Nephron (organoid): Measurements from ENCODE around the gene ELOF1.

Experiments used
- H3K27ac Mint-ChIP-seq, 3 experiments: 2 replicates each; pipeline ENCODE4 v1.8.0; 2020; ENCODE audit warnings: mixed read lengths in 3 of 3, mild to moderate bottlenecking in 2 of 3, moderate library complexity in 1 of 3
- H3K27me3 Mint-ChIP-seq: 2 replicates; pipeline ENCODE4 v1.8.0; 2021; ENCODE audit warnings: low read depth, mild to moderate bottlenecking, moderate library complexity, mixed read lengths
- H3K36me3 Mint-ChIP-seq: 2 replicates; pipeline ENCODE4 v1.8.0; 2020; ENCODE audit warnings: low read depth, mixed read lengths
- H3K4me1 Mint-ChIP-seq: 2 replicates; pipeline ENCODE4 v1.8.0; 2020; ENCODE audit warnings: mixed read lengths
- H3K4me3 Mint-ChIP-seq, 3 experiments: 2 replicates each; pipeline ENCODE4 v1.8.0; 2020; ENCODE audit warnings: mild to moderate bottlenecking in 3 of 3, mixed read lengths in 3 of 3, moderate library complexity in 2 of 3
- H3K9me3 Mint-ChIP-seq: 2 replicates; pipeline ENCODE4 v1.8.0; 2020; ENCODE audit warnings: mixed read lengths
- CTCF ChIP-seq, 3 experiments: fragments of 200-600 bp; sonication (generic); IDR thresholded peaks; one replicate each; pipeline ENCODE4 v1.5.0; 2021; ENCODE audit warnings: antibody characterized with exemption in 3 of 3; ENCODE audit not compliant: unreplicated experiment in 3 of 3

ELOF1 gene

GRCh38 chr19:11551603-11552235 is 7.3 kb downstream of the ELOF1 start:
- TF ChIP-seq CTCF (IDR thresholded peaks at IDR 0.05; ENCODE audit: unreplicated experiment in 3 of 3), result peak in 1 of 3 experiments; percentile 41
- H3K36me3 Mint-ChIP-seq, result peaks cover 11% of the 10 kb centered on the region

GRCh38 chr19:11550265-11550664 is 8.8 kb downstream of the ELOF1 start:
- Mint-ChIP-seq H3K27ac (no peak overlapping the region), H3K27me3 (peaks cover 6% of the 10 kb centered on the region), H3K4me3 (no peak overlapping the region), H3K9me3 (no peaks in the 10 kb centered on the region), H3K4me1 (peaks cover 1% of the 10 kb centered on the region), H3K36me3 (peaks cover 5% of the 10 kb centered on the region)
- TF ChIP-seq CTCF (IDR thresholded peaks at IDR 0.05; ENCODE audit: unreplicated experiment in 3 of 3), result no peak

More at GRCh38 chr19:11551603-11552235, 7.3 kb downstream of the ELOF1 start:
- no peak overlapping the region for H3K27ac Mint-ChIP-seq
- no peaks in the 10 kb centered on the region for H3K27me3 Mint-ChIP-seq
- H3K4me3 Mint-ChIP-seq, result no peak overlapping the region
- peaks cover 7% of the 10 kb centered on the region for H3K4me1 Mint-ChIP-seq
- H3K9me3 Mint-ChIP-seq, result no peaks in the 10 kb centered on the region

GRCh38 chr19:11549386-11549953 is 9.6 kb downstream of the ELOF1 start:
- H3K27ac Mint-ChIP-seq, result no peak overlapping the region
- H3K4me1 Mint-ChIP-seq, result no peaks in the 10 kb centered on the region
- peaks cover 6% of the 10 kb centered on the region for H3K27me3 Mint-ChIP-seq
- peaks cover 3% of the 10 kb centered on the region for H3K36me3 Mint-ChIP-seq
- no peak overlapping the region for H3K4me3 Mint-ChIP-seq
- no peak for TF ChIP-seq CTCF (IDR thresholded peaks at IDR 0.05; ENCODE audit: unreplicated experiment in 3 of 3)
- H3K9me3 Mint-ChIP-seq, result no peaks in the 10 kb centered on the region

GRCh38 chr19:11547929-11548700 is 10.9 kb downstream of the ELOF1 start:
- H3K27me3 Mint-ChIP-seq, result peaks cover 6% of the 10 kb centered on the region
- no peaks in the 10 kb centered on the region for H3K36me3 Mint-ChIP-seq
- H3K27ac Mint-ChIP-seq, result no peak overlapping the region
- no peak overlapping the region for H3K4me3 Mint-ChIP-seq
- no peaks in the 10 kb centered on the region for H3K4me1 Mint-ChIP-seq
- no peaks in the 10 kb centered on the region for H3K9me3 Mint-ChIP-seq
- no peak for TF ChIP-seq CTCF (IDR thresholded peaks at IDR 0.05; ENCODE audit: unreplicated experiment in 3 of 3)

- Mint-ChIP-seq H3K27me3 (peaks cover 19% of the 10 kb centered on the region), H3K9me3 (no peaks in the 10 kb centered on the region), H3K4me1 (peaks cover 13% of the 10 kb centered on the region), H3K36me3 (no peaks in the 10 kb centered on the region), H3K27ac (no peak overlapping the region), H3K4me3 (no peak overlapping the region)
- no peak for TF ChIP-seq CTCF (IDR thresholded peaks at IDR 0.05; ENCODE audit: unreplicated experiment in 3 of 3)
Observed at GRCh38 chr19:11541238-11541637, 17.8 kb downstream of the ELOF1 start.
